NCI-H226 (cell line): ENCODE data around the gene HFE.
"Not testable (repeated sequence)": the region's sequence is repeated elsewhere in the genome, so short reads cannot be mapped to it uniquely, and the experiment has no call there.

Experiments used
- DNase-seq: peaks from one replicate; pipeline ENCODE4 v3.0.0-alpha.2; 2015

Gene HFE

DNA sequence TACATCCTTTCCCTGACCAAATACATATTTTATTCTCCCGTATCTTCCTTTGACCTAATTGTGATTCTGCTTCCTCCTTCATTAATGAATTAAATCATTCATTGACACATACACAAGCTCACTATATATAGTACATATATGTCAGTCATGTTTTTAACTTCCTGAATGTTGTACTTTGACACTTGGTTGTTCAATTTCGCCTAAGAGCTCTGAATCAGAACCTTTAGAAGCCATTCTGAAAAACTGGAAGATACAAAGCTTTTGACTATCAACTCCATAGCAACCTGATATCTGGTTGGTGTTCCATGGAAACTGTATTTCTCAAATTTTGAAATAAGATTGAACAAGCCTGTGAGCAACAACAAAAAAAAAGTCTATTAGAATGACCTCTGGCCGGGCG, 27.3 kb upstream of the HFE start:
- no peak for DNase-seq

DNA sequence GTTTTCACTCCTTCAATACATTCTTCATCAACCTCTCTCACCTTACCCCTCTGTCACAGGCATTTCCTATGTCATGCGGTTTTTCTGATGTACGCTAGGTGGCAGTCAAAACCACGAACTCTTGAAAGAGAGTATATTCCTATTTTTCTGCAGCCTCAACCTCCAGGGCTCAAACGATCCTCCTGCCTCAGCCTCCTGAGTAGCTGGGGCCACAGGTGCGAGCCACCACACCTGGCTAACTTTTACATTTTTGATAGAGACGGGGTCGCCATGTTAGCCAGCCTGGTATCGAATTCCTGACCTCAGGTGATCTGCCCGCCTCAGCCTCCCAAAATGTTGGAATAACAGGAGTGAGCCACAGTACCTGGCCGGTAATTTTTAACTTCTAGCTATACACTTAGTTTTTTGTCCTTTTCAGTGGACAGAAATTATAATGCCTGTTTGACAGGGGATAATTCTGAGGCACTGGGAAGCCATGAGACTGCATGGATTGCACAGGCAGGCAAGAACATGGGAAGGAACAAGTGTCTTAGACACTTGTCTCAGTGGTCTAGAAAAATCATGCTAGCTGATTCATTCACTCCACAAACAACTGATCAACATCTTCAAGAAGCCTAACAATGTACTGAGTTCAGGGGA, 22.5 kb upstream of the HFE start:
- DNase-seq, result peak; percentile 16

GRCh38 chr6:26065952-26066380, 21.3 kb upstream of the HFE start:
- DNase-seq, result peak; percentile 60

DNA sequence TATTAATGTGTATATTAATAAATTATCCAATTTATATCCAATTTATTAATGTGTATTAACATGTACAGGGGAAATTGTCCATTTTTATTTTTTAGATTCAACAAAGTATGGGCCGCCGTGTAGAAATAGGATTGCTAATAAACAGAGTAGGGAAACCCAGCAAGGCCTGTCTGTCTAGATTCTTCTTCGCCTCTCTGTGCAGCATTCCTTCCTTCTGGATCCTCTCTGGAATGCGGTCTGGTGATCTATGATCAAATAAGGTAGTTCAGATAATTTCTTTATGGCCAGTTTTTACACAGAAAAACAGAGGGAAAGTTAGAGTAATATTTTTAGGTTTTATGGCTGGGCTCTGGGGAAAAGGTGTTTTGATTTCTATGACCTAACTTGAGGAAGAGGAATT, 19.9 kb upstream of the HFE start:
- no peak for DNase-seq

- DNase-seq, result no peak
These were observed 19.2 kb upstream of the HFE start for GRCh38 chr6:26068036-26068435.

DNA sequence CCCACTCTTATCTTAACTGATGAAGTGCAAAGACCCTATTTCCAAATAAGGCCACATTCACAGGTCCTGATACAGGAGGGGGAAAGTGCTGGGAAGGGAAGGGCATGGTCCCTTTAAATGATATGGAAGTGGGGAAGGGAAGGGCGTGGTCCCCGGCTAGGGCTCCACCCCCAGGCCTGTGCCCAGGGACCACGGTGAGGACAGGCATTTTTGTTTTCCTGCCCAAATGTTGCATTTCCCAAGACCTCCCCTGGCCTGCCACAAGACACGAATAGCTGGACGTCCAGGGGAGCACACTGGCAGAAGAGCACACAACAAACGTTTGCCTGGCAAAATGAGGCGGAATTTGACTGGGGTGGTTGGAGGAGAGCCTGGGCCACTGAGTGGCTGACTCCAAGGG, 16.1 kb upstream of the HFE start:
- DNase-seq, result no peak

DNA sequence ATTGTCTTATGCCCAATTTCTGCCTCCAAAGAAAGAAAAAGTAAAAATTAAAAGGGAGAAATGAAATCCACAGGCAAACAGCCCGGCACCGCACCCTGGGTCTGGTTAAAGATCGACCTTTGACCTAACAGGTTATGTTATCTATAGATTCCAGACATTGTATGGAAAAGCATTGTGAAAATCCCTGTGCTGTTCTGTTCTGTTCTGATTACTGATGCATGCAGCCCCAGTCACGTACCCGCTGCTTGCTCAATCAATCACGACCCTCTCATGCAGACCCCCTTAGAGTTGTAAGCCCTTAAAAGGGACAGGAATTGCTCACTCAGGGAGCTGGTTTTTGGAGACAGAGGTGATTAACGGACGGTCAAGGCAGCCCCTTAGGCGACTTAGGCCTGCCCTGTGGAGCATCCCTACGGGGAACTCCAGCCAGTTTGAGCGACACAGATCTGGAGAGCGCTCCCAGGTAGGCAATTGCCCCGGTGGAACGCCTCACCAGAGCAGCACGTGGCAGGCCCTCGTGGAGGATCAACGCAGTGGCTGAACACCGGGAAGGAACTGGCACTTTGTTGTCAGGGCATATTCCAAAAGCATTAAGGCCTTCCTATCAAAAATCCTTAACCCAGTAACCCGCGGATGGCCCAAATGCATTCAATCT, 12.0 kb upstream of the HFE start:
- DNase-seq, result no peak

DNA sequence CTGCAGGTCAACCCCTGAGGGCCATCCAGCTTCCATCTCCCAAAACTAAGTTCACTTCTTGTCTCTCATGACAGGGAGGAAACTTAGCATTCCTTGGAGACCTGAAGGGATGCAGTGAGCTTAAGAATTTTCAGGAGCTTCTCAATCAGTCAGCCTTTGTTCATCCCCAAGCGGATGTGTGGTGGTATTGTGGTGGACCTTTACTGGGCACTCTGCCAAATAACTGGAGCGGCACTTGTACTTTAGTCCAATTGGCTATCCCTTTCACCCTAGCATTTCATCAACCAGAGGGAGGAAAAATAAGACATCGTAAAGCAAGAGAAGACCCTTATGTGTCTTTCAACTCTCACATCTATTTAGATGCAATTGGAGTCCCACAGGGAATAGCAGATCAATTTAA, 9.2 kb upstream of the HFE start:
- DNase-seq, result not testable (repeated sequence)

GRCh38 chr6:26081096-26081495, 6.1 kb upstream of the HFE start:
- not testable (repeated sequence) for DNase-seq

GRCh38 chr6:26086211-26086610, 1.0 kb upstream of the HFE start:
- no peak for DNase-seq

GRCh38 chr6:26088344-26088743, 1.1 kb downstream of the HFE start:
- DNase-seq, result no peak

DNA sequence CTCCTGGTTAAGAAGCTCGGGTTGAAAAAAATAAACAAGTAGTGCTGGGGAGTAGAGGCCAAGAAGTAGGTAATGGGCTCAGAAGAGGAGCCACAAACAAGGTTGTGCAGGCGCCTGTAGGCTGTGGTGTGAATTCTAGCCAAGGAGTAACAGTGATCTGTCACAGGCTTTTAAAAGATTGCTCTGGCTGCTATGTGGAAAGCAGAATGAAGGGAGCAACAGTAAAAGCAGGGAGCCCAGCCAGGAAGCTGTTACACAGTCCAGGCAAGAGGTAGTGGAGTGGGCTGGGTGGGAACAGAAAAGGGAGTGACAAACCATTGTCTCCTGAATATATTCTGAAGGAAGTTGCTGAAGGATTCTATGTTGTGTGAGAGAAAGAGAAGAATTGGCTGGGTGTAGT, 2.0 kb downstream of the HFE start:
- no peak for DNase-seq

- DNase-seq, result no peak
These were observed 5.2 kb downstream of the HFE start for GRCh38 chr6:26092443-26092842.

GRCh38 chr6:26094036-26094435, 6.8 kb downstream of the HFE start:
- DNase-seq, result no peak

GRCh38 chr6:26097268-26097875, 10.1 kb downstream of the HFE start:
- peak; percentile 38 for DNase-seq

GRCh38 chr6:26103141-26103769, 16.0 kb downstream of the HFE start:
- peak; percentile 70 for DNase-seq

GRCh38 chr6:26103770-26104456, 16.7 kb downstream of the HFE start:
- peak; percentile 88 for DNase-seq

DNA sequence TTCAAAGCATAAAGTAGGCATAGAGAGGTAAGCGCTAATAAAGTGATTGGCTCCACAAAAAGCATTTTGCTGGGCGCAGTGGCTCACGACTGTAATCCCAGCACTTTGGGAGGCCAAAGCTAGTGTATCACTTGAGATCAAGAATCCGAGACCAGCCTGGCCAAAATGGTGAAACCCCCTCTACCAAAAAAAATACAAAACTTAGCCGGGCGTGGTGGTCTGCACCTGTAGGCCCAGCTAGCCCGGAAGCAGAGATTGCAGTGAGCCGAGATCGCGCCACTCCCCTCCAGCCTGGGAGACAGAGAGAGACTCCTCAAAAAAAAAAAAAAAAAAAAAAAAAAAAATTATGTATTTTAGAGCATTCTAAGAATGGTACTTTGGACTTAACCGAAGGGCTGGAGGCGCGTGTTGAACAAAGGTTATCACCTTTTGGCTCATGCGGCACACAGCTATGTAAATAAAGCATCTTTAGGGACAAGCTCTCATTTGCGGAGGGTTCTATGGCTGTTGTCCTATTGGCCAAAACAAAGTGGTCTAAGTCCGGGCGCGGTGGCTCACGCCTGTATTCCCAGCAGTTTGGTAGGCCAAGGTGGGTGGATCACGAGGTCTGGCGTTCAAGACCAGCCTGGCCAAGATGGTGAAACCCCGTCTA, 17.4 kb downstream of the HFE start:
- DNase-seq, result no peak

GRCh38 chr6:26105109-26105730, 18.0 kb downstream of the HFE start:
- DNase-seq, result no peak

DNA sequence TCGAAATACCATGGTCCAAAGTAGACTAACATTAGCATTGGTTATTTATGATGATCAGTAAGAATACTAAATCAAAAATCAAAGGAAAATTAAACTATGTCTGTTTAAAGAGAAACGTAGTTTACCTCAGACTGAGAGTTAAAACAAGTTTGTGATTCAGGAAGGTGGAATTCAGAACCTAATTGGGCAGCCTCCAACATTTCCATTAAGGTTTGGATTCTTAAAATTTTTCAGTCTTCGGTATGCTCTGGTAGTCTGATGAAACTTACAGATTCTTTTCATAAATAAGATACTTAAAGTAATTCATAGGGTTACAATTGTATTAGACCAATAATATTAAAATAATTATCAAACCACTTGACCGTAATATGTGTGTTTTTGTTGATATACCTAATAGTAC, 18.6 kb downstream of the HFE start:
- peak; percentile 6 for DNase-seq

DNA sequence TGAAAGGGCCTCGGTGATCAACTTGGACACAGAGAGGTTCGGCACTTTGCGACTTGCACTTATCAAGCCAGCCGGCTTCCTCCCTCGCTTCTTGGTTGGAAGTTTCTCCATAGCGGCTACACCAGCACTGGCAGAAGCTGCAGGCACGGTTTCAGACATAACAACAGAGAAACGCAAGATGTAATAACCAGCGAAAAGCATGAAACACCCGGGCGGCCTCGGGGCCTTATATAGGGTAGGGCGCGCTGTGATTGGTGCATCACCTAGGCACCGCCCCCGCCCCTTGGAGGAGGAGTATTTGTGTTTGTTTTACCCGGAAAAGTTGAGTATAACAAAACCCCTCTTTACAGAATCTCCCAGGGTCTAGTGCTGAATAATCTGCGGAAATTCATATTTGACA, 20.7 kb downstream of the HFE start:
- no peak for DNase-seq

- no peak for DNase-seq
These were observed 22.5 kb downstream of the HFE start for GRCh38 chr6:26109772-26110171.
